Hypothalamus (tissue), 51 donors: ENCODE results near the gene CDKN3.
"Not testable (repeated sequence)": the region's sequence is repeated elsewhere in the genome, so short reads cannot be mapped to it uniquely, and the experiment has no call there.

Experiments used
- DNase-seq, 51 donors: peaks; one replicate each; lab custom pipeline; 2025; lab: John Stamatoyannopoulos, UW

CDKN3 gene

GRCh38 chr14:54451961-54452360 lies 55.2 kb downstream of the CDKN3 start:
- DNase-seq = no peak

DNA sequence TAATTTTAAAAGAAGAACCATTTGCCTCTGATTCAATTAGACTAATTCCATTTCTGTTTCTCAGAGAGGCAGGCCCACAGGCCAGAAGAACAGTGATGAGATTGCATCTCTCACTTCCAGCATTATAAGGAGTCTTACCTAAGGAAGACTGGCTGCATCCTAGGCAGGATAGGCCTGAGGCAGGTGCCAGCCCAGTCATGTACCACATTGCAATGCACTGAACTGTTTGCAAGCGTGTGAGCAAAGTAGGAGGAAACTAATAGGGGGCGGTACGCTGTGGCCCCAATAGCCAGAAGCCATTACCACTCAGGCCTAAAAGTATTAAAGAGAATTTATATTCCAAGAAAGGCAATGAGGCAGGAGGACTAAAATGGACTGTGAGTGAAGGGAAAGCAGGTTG lies 56.4 kb downstream of the CDKN3 start:
- DNase-seq = no peak

DNA sequence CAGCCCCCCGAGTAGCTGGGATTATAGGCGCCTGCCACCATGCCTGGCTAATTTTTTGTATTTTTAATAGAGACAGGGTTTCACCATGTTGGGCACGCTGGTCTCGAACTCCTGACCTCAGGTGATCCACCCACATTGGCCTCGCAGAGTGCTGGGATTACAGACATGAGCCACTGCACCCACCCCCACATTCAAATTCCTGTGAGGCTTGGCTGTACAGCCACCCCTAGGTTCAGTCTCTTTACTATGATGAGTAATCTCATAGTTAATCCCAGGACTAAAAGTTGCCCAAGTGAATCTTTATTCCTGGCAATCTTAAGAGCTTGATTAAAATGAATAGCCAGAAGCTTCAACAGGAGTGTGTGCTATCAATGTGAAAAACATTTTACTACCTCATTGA lies 57.2 kb downstream of the CDKN3 start:
- not testable (repeated sequence) for DNase-seq

- DNase-seq = no peak
Observed at GRCh38 chr14:54455363-54455762, 58.6 kb downstream of the CDKN3 start.

DNA sequence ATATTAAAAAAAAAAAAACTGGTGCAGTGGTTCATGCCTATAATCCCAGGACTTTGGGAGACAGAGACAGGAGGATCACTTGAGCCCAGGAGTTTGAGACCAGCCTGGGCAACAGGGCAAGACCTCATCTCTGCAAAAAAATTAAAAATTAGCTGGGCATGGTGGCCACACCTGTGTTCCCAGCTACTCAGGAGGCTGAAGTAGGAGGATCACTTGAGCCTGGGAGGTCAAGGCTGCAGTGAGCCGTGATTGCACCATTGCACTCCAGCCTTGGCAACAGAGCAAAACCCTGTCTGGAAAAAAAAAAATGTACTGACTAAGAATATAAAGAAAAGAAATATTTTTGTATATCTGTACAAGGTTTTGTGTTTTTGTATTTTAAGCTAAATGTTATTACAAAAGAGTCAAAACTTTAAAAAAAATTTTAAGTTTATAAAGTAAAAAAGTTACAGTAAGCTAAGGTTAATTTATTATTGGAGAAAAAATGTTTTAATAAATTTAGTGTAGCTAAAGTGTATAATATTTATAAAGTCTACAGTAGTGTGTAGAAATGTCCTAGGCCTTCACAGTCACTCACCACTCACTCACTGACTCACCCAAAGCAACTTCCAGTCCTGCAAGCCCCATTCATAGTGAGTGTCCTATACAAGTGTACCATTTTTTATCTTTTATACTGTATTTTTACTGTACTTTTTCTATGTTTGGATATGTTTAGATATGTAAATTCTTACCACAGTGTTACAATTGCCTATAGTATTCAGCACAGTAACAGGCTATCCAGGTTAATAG lies 60.2 kb downstream of the CDKN3 start:
- DNase-seq = not testable (repeated sequence)

DNA sequence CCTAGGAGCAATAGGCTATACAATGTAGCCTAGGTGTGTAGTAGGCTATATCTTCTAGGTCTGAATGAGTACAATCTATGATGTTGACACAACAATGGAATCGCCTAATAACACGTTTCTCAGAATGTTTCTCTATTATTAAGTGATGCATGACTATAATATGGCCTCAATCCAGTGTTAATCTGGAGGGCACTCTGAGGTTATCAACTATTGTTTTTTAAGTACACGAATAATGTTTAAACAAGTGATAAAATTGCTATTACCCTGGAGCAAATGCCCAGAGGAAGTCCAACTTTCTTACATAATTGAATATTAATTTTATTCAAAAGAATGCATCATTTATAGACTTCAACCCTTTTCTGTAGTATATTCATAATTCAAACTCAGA lies 60.8 kb downstream of the CDKN3 start:
- no peak for DNase-seq

- DNase-seq = not testable (repeated sequence)
Observed at GRCh38 chr14:54458536-54458935, 61.7 kb downstream of the CDKN3 start.

- no peak for DNase-seq
Observed at GRCh38 chr14:54459106-54459505, 62.3 kb downstream of the CDKN3 start.

GRCh38 chr14:54462048-54462447 lies 65.2 kb downstream of the CDKN3 start:
- DNase-seq = no peak

- DNase-seq = no peak
Observed at GRCh38 chr14:54465654-54466053, 68.8 kb downstream of the CDKN3 start.

- no peak for DNase-seq
Observed at GRCh38 chr14:54467280-54467679, 70.5 kb downstream of the CDKN3 start.
